Hepatocyte (in vitro differentiated cells): Measurements from ENCODE around the gene RAF1. TPM values are rescaled to one million over a fixed set of nuclear protein-coding genes. Genes with fewer than 3 reads are reported as not detected.

Source experiments
- DNase-seq: peaks from one replicate; pipeline ENCODE4 v3.0.0-alpha.2; 2016; ENCODE audit warnings: low spot score
- H2AFZ ChIP-seq: fragments of 200-600 bp; sonication (generic); 2 replicates; pipeline ENCODE4 v1.6.0; 2016; ENCODE audit warnings: antibody characterized with exemption, mild to moderate bottlenecking
- H3K27ac ChIP-seq: fragments of 200-600 bp; sonication (generic); 2 replicates; pipeline ENCODE4 v1.5.1; 2016; ENCODE audit warnings: mild to moderate bottlenecking
- H3K27me3 ChIP-seq: fragments of 200-600 bp; sonication (generic); 2 replicates; pipeline ENCODE4 v1.6.1; 2016
- H3K36me3 ChIP-seq: fragments of 200-600 bp; sonication (generic); replicated peaks from 2 replicates; pipeline ENCODE4 v1.5.1; 2016; ENCODE audit warnings: low read depth; ENCODE audit not compliant: insufficient read depth
- H3K4me1 ChIP-seq: fragments of 200-600 bp; sonication (generic); 2 replicates; pipeline ENCODE4 v1.5.1; 2016; ENCODE audit warnings: mild to moderate bottlenecking, moderate library complexity; ENCODE audit not compliant: insufficient read depth
- H3K4me2 ChIP-seq: fragments of 200-600 bp; sonication (generic); 2 replicates; pipeline ENCODE4 v1.6.0; 2016
- H3K4me3 ChIP-seq: fragments of 200-600 bp; sonication (generic); 2 replicates; pipeline ENCODE4 v1.5.1; 2016; ENCODE audit warnings: mild to moderate bottlenecking
- H3K79me2 ChIP-seq: fragments of 200-600 bp; sonication (generic); 2 replicates; pipeline ENCODE4 v1.6.0; 2017; ENCODE audit warnings: mild to moderate bottlenecking
- H3K9me2 ChIP-seq: fragments of 200-600 bp; sonication (generic); replicated peaks from 2 replicates; pipeline ENCODE4 v1.6.0; 2017; ENCODE audit warnings: mild to moderate bottlenecking; ENCODE audit not compliant: insufficient read depth
- H3K9me3 ChIP-seq: fragments of 200-600 bp; sonication (generic); 2 replicates; pipeline ENCODE4 v1.5.1; 2016; ENCODE audit warnings: low read depth, mild to moderate bottlenecking
- H4K20me1 ChIP-seq: fragments of 200-600 bp; sonication (generic); 2 replicates; pipeline ENCODE4 v1.6.0; 2016; ENCODE audit warnings: mild to moderate bottlenecking; ENCODE audit not compliant: insufficient read depth, poor library complexity, severe bottlenecking
- EZH2 ChIP-seq: fragments of 200-600 bp; sonication (generic); IDR thresholded peaks from 2 replicates; pipeline ENCODE4 v1.6.1; 2016; ENCODE audit warnings: antibody characterized with exemption, mild to moderate bottlenecking, borderline replicate concordance
- EZH2phosphoT487 ChIP-seq: fragments of 200-600 bp; sonication (generic); IDR thresholded peaks from one replicate; pipeline ENCODE4 v1.6.1; 2018; ENCODE audit warnings: antibody characterized with exemption, mild to moderate bottlenecking, low read depth, moderate library complexity; ENCODE audit not compliant: unreplicated experiment, severe bottlenecking
- WGBS: methylation state at CpG from one replicate; pipeline ENCODE4 v1.1.6; 2016; ENCODE audit warnings: low lambda C conversion rate; ENCODE audit errors: missing lambda C conversion rate; 5-methylcytosine and 5-hydroxymethylcytosine counted together
- polyA plus RNA-seq: library from polyadenylated mRNA; unstranded; fragments of >200 nt; fragmentation: Nextera tagmentation; extraction: Ambion mirVana; gene quantifications from 2 replicates; pipeline ENCODE4 v1.2.1, GENCODE V29; 2016
- total RNA-seq: library from RNA; depleted of rRNA; stranded (reverse); fragments of >200 nt; gene quantifications from 2 replicates; pipeline ENCODE4 v1.2.3, GENCODE V29; 2014
- TF ChIP-seq, protein P1 (sequence below): fragments of 200-600 bp; sonication (generic); IDR thresholded peaks from 2 replicates; pipeline ENCODE4 v1.5.1; 2016; ENCODE audit warnings: antibody characterized with exemption, mild to moderate bottlenecking; ENCODE audit not compliant: poor library complexity

RAF1 gene
- total and polyA plus RNA-seq, 2 experiments from 2014 or later = 79.8 to 118 TPM

DNA sequence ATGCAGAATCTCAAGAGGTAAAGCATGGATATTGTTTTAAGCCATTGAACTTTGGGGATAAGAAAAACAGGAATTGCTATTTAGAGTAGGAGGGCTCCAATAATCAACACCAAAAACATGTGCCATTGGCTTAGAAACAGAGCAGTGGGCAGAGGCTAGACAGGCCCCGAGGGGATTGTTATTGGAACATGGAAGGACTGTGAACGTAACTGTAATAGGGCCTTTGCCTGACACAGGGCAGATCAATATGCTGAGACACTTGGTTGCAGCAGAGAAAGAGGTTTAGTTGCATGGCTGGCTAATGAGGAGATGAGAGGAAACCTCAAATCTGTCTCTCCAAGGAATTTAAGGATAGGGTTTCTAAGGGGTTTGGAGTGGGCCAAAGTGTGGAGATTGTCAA is 36.9 kb upstream of the RAF1 start:
- Histone ChIP-seq H2AFZ (no peak overlapping the region), H3K9me2 (no peaks in the 10 kb centered on the region), H3K4me1 (no peaks in the 10 kb centered on the region), H3K4me2 (no peak overlapping the region), H3K9me3 (no peaks in the 10 kb centered on the region), H3K27me3 (no peaks in the 10 kb centered on the region), H4K20me1 (no peaks in the 10 kb centered on the region), H3K27ac (no peak overlapping the region), H3K4me3 (no peak overlapping the region), H3K36me3 (no peaks in the 10 kb centered on the region), H3K79me2 (no peaks in the 10 kb centered on the region)
- WGBS = 89% methylated on average over 2 of the region's 2 CpGs
- no peak for TF ChIP-seq EZH2
- TF ChIP-seq EZH2phosphoT487 = no peak
- TF ChIP-seq, protein P1, sequence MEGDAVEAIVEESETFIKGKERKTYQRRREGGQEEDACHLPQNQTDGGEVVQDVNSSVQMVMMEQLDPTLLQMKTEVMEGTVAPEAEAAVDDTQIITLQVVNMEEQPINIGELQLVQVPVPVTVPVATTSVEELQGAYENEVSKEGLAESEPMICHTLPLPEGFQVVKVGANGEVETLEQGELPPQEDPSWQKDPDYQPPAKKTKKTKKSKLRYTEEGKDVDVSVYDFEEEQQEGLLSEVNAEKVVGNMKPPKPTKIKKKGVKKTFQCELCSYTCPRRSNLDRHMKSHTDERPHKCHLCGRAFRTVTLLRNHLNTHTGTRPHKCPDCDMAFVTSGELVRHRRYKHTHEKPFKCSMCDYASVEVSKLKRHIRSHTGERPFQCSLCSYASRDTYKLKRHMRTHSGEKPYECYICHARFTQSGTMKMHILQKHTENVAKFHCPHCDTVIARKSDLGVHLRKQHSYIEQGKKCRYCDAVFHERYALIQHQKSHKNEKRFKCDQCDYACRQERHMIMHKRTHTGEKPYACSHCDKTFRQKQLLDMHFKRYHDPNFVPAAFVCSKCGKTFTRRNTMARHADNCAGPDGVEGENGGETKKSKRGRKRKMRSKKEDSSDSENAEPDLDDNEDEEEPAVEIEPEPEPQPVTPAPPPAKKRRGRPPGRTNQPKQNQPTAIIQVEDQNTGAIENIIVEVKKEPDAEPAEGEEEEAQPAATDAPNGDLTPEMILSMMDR = no peak
- no peak for DNase-seq

- Histone ChIP-seq H3K9me3 (no peaks in the 10 kb centered on the region), H3K27me3 (no peaks in the 10 kb centered on the region), H3K4me2 (no peak overlapping the region), H3K79me2 (no peaks in the 10 kb centered on the region), H2AFZ (no peak overlapping the region), H4K20me1 (no peaks in the 10 kb centered on the region), H3K4me3 (no peak overlapping the region), H3K27ac (no peak overlapping the region), H3K36me3 (no peaks in the 10 kb centered on the region), H3K9me2 (no peaks in the 10 kb centered on the region), H3K4me1 (peaks cover 12% of the 10 kb centered on the region)
- DNase-seq = no peak
- 87% methylated on average over 2 of the region's 2 CpGs for WGBS
- TF ChIP-seq EZH2 (no peak), EZH2phosphoT487 (no peak)
- TF ChIP-seq, protein P1 = no peak
Observed at GRCh38 chr3:12695916-12696315, 32.0 kb upstream of the RAF1 start.

DNA sequence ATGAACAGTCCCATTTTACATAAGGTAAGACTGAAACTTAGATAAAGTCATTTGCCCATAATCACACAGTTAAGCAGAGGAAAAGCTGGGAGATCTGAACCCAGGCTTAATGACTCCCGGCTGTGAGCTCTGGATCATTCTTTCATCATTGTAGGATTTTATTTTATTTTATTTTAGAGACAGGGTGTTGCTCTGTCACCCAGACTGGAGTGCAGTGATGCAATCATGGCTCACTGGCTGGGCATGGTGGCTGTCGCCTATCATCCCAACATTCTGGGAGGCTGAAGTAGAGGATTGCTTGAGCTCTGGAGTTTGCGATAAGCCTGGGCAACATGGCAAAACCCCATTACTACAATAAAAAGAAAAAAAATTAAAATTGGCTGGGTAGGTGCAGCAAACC is 31.2 kb upstream of the RAF1 start:
- Histone ChIP-seq H3K27ac (no peak overlapping the region), H3K79me2 (no peaks in the 10 kb centered on the region), H3K9me3 (no peaks in the 10 kb centered on the region), H4K20me1 (no peaks in the 10 kb centered on the region), H3K4me2 (no peak overlapping the region), H3K4me1 (peaks cover 12% of the 10 kb centered on the region), H3K27me3 (no peaks in the 10 kb centered on the region), H3K9me2 (no peaks in the 10 kb centered on the region), H2AFZ (no peak overlapping the region), H3K36me3 (no peaks in the 10 kb centered on the region), H3K4me3 (no peak overlapping the region)
- no peak for TF ChIP-seq EZH2
- no peak for TF ChIP-seq EZH2phosphoT487
- TF ChIP-seq, protein P1 = no peak
- DNase-seq = no peak
- WGBS = 95% methylated on average over 3 of the region's 3 CpGs

DNA sequence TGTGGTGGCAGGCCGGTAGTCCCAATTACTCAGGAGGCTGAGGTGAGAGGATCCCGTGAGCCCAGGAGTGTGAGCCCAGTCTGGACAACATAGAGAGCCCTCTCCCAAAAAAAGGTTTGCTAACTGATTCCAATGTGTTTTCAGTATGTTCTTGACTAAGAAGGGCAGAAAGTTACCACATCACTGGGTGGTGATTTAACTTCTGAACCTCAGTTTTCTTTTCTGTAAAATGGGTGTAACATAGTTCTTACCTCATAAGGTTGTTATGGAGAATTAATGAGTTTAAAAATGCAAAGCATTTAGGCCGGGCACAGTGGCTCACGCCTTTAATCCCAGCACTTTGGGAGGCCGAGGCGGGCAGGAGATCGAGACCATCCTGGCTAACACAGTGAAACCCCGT is 28.5 kb upstream of the RAF1 start:
- TF ChIP-seq, protein P1 = no peak
- TF ChIP-seq EZH2 = no peak
- TF ChIP-seq EZH2phosphoT487 = no peak
- H3K4me3 ChIP-seq = no peak overlapping the region
- no peak overlapping the region for H2AFZ ChIP-seq
- DNase-seq = no peak
- no peak overlapping the region for H3K27ac ChIP-seq
- H4K20me1 ChIP-seq = no peaks in the 10 kb centered on the region
- H3K27me3 ChIP-seq = no peaks in the 10 kb centered on the region
- no peak overlapping the region for H3K4me2 ChIP-seq
- no peaks in the 10 kb centered on the region for H3K79me2 ChIP-seq
- H3K9me3 ChIP-seq = no peaks in the 10 kb centered on the region
- H3K9me2 ChIP-seq = no peaks in the 10 kb centered on the region
- WGBS = 94% methylated on average over 8 of the region's 8 CpGs
- H3K4me1 ChIP-seq = peaks cover 12% of the 10 kb centered on the region
- H3K36me3 ChIP-seq = no peaks in the 10 kb centered on the region
